TTC549 (cell line): ENCODE measurements around the gene GGT6.

Experiments
- FAIRE-seq: peaks from 2 replicates; lab custom pipeline; 2012; peaks lifted over from hg19 to GRCh38; lab: Jason Lieb, UNC

GGT6 gene

DNA sequence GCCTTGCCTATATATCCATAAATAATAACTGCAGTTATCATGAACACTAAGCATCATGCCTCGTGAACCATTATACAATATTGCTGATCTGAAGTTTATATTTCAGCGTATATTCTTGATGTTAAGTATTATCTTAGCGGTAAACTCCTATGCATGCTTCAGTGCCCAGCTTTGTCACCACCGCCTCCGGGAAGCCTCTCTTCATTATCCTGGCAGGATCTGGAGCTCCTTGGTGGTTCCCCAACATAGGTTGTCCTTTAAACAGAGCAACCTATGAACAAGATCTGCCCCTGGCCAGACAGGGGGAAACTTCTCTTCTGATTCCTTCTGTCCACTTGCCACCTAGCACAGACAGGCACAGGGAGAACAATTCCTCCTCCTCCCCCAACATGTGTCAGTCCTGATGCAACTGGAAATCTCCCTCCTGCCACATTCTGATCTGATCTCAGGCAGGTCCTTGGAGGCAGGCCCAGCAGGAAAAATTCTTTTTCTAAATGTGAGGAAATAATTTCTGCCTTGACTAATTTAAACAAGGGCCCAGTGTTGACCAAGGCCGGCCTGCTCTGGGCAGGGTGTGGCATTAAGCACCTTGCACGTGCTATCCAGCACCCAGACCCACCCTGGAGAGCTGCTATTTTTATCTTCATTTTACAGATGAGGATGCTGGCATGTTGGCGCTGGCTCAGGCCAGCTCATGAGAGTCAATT, 39.3 kb downstream of the GGT6 start:
- FAIRE-seq, result no peak

DNA sequence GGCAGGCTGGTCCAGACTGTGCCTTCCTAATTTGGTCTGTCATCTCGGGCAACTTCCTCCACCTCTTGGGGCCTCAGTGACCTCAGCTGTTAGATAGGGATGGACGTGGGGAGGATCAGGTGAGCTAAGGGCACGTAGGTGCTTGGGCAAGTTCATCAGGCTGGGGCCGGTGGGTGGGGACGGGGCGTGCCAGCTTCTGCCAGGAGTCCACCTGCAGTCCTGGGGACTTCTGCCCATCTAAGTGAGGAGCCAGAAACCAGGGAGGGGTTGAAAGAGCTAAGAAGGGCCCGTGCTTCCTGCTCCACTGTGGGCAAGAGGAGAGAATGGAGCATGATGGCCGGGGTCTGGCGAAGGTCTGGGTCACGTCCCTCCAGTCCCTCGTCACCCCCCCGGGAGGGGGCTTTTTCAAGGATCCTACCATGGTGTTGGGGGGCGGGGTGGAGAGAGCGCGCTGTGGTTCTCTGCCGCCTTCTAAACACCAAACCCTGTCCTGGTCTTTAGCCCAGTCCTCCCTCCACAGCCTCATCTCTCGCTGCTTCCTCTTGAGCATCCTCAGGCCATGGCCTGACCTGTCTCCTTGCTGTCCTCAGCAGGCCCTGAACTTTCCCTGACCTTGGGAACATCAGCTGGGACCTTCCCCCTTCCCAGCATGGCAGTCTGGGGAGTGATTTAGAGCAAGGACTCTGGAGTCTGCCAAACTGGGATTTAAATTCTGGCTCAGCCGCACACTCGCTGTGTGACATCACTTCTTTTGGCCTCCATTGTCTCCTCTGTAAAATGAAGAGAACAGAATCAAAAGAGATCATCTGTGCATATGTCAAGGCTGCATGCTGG, 40.1 kb downstream of the GGT6 start:
- no peak for FAIRE-seq

DNA sequence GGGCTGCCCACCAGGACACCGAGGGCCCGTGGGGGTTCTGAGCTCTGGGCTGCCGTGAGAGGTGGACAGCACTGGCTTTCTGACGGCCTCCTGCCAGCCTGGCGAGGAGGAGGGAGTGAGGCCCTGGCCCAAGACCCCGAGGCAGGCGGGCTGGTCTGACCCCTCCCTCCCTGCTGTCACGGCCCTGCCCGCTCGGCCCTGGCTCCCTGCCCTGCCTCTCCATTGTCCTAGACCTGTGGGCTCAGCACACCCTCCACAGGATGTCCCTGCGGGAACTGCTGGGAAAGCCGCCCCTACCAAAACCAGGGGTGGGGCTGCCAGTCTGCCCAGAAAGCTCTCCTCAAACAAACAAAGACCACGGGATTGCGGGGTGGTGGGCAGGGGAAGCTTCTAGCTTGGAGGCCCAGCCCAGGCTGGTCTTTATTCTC, 41.0 kb downstream of the GGT6 start:
- FAIRE-seq, result no peak

DNA sequence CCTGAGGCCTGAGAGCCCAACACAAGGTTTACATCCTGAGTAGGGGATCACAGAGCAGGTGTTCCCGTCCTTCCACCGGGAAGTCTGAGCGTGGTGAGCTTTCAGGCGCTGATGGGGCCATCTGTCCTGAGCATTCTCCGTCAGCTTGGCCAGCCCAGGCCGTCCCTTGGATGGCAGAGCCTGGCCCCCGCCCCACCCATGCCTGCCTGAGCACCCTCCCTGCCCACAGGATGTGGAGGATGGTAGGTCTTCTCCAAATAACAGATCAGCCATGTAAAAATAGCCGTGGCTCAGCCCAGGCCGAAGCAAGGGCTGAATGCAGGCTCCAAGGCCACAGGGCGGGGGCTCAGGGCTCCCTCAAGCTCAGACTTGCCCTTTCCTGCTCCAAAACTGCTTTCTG, 41.5 kb downstream of the GGT6 start:
- FAIRE-seq, result no peak

DNA sequence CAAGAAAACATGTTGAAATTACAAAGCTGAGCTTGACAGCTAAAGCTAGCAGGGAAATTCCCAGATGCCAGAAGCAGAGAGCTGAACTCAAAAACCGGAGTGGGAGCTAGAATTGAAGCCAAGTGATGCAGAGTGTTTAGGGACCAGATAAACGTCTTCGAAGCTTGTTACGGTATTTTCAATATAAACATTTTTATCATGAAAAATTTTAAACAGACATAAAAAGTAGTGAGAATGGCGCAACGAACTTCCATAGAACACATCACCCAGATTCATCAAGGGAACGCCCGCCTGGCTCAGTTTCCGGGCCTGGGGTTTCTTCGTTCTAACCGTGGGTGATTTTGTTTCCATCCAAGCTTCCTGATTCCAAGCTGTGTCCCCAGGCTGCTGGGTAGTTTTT, 43.6 kb downstream of the GGT6 start:
- no peak for FAIRE-seq

DNA sequence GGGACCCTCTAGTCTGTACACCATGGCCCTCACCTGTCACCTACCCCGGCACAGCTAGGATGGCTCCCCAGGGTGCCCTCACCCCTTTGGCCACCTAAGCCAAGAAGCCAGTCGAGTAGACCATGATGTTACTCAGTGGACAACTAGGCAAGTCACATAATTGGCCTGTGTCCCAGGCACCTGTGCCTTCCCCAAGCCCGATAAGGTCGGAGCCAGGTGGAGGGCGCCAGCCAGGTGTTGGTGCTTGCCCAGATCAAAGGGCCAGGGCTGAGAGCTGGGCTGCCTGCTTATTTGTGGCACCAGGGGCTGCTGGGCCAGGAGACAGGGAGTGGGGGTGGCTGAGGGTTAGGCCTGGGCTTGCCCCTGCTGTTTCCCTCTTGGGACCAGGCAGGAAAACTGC, 44.9 kb downstream of the GGT6 start:
- no peak for FAIRE-seq

DNA sequence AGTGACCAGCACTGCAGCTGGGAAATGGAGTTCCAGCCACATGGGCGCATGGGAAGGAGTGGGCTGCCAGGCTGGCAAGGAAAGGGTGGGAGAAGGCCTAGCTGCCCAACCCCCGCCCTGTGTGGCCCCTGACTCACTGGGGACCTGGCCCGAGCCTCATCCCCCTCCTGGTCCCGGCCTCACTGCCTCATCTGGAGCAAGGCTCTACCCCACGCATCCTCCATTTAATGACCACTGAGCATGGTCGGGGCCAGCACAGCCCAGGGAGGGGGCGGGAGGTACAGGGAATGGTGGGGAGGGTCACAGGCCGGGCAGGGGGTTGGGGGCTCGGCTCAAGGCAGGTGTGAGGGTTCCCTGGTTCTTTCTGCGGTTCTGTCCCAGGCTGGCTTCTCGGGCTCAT, 45.6 kb downstream of the GGT6 start:
- no peak for FAIRE-seq

DNA sequence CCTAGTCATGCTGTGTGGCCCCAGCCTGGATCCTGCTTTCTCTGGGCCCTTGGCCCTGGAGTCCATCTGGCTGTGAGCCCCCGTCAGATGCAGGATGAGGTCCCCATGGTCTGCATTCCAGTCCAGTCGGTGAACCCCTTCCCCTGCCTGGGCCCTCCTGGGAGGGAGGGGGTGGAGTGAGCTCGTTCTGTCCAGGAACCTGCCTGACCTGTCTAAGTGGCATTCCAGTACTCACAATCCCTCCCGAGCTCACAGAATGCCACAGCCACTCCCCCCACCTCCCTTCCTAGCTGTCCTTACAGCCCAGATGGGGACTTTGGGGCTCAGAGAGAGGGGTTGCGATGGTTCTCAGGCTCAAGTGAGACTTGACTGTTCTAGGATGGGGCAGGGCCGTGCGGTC, 46.2 kb downstream of the GGT6 start:
- no peak for FAIRE-seq

DNA sequence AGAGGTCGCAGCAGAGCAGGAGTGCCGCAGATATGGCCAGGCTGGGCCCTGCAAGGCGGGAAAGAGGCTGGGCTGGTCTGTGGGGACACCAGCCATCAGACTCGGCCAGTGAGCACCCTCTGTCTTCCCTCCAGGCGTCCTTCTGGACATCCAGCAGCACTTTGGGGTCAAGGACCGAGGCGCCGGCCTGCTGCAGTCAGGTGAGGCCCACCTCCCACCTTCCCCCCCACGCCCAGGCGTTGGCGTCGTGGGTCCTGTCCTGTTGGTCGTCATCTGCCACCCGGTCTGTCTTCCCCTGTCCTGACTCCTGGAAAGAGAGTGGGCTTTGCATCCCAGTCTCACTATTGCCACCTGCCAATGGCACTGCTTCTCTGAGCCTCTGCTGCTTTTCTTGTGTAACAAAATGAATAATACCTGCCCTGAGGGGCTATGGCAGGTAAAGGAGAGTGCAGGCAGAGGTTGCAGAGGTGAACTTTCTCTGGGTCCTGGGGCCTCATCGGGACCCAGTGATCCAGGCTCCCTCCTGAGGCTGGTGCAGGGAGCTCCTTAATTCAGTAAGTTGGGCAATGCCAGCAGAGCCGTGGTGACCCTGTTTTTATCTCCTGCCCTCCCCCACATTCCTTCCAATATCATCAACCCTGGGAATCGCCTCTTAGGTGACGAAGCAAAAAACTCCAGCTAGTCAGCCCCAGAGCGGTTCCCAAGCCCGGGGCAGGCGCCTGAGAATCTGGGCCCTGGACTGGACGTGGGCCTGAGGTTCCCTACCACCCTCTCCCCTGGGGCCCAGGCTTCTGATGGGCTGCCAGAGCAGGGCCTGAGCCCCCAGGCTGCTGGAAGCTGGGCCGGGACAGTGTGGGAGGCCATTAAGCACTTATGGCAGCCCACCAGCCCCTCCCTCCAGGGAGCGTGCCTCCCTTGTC, 47.0 kb downstream of the GGT6 start:
- FAIRE-seq, result no peak

DNA sequence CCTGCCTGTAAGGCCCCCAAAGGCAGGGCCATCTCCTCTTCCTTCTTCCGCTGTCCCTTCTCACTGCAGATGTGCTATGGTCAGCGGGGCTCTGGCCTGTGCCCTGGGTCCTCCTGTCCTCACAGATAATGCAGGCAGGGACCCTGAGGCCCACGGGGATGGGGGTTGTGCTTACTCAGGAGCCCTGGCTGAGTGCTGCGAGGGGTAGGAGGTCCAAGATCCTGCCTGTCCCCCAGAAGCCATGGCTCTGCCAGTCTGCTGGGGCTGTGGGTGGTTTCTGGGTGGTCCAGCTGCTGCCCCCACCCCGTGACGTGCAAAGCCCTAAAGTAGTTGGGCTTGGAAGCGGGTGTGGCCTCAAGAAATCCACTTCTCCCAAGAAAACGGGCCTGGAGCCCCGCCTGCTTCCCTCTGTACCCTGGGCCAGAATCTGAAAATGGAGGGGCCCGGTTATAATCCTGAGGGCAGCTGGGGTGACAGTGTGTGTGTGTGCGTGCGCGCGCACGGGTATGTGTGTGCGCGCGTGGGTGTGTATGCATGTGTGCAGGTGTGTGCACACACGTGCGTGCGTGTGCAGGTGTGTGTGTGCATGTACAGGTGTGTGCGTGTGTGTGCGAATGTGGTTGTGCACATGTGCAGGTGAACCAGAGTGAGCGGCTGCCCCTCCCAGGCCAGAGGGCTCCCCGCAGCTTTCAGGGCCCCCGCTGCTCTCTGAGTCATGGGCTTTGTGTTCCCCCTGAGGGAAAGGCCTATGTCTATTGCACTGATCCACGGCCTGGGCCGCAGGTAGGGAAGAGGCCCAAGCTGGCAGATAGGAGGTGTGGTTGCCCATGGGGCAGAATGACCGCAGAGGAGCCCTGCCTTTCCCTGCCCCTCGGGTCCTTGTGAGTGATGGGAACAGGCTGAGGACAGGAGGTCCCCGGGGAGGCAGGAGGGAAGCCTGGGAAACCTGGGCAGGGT, 47.9 kb downstream of the GGT6 start:
- FAIRE-seq, result no peak

DNA sequence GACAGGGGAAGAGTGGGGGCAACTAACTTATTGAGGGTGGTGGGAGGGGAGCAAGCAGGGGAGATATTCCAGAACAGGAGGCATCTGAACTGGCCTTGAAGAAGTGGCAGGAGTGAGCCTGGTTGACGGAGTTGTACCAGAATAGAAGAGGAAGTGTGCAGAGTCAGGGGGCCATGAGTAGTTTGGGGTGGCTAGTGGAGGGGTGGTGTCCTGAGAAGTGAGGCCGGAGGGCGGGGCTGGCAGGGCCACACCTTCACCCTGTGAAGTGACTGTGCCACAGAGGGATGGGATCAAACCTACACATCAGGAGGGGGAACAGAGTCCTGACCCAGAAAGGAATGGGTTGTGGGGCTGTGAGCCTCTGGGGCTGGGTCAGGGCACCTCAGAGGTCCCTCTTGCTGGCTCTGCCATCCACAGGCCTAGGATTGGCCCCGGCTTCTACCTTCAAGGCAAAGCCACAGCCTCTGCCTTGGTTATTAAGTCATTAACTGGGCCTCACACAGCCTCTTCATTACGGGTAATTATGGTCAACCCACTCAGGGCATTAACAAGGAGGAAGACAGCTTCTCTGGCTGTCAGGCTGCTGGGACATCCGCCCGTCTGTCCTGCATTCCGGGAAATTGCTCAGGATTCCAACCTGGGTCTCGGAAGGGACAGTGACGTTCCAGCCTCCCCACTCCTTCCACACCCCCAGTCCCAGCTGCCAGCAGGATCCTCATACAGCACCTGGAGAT, 49.0 kb downstream of the GGT6 start:
- no peak for FAIRE-seq

DNA sequence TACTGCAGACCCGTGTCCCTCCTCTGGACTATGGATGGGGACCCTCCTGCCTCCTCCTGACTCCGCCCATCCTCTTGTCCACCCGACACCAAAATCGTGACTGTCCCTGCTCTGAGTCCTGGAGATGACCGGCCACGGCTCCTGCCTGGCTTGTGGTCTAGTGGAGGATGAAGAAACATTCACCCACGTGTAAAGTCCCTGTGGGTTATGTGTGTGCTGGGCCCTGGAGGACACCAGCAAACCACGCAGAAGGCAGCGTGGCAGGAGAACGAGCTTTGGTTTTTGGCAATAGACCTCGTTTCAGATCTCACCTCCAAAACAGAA, 49.8 kb downstream of the GGT6 start:
- FAIRE-seq, result no peak

DNA sequence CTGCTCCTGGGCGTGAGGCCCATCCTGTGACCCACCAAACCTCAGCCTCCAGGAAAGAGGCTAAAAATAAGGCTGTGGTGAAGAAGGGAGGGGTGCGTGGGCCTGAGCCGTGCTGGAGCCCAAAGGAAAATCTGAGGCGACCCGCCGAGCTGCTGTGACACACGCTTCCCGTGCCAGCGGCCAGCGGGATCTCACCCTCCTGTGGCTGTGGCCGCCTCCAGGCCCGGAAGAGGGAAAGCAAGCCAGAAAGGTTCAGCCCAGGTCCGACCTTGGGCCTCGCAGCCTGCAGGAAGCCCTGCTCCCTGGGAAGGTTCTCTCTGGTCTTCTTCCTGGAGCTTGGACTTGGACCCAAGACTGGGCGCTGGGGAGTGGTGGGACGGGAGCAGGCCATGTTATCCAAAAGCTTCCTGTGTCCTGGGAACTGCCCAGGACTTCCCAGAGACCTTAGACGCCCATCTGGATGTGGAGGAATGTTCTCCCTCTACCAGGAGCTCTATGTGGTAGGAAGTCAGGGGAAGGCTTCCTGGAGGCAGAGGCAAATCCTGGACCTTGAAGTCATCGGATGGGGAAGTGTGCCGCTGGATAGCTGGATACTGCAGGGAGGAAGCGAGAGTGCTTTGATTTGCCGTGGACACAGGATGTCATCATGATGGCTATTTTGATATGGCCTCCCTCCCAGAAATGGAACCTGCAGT, 50.3 kb downstream of the GGT6 start:
- no peak for FAIRE-seq

DNA sequence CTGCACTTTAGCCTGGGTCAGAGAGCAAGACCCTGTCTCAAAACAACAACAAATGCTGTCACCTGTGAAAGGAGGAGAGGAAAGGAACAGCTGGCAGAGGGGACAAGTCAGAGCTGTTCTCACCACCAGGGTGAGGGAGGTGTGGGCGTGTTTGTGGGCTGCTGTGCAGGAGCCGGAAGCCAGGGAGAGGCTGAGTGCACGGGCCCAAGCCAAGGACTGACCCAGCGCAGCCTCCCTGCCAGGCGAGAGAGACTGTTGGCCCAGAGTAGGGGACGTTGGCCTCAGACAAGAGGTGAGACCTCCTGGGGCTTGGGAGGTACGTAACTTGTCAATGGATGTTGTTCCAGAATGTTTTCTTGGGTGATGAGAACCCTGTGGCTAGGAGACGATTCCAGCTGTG, 51.0 kb downstream of the GGT6 start:
- no peak for FAIRE-seq

DNA sequence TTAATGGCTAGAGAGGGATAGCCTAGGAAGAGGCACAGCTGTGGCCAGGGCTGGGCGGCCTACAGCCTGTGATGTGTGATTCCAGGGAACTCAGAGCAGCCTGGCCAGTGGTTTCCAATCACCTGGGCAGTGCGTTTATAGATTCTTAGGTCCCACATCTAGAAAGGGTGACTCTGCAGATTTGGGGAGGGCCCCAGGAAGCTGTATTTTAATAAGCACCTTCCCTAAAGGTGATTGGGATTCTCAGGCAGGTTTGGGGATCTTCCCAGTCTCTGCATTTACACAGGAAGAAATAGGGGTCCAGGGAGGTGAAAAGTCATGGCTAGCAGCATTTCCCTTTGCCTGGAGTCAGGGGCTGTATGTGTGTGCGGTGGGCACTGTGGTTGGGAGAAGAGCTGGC, 52.2 kb downstream of the GGT6 start:
- FAIRE-seq, result no peak

DNA sequence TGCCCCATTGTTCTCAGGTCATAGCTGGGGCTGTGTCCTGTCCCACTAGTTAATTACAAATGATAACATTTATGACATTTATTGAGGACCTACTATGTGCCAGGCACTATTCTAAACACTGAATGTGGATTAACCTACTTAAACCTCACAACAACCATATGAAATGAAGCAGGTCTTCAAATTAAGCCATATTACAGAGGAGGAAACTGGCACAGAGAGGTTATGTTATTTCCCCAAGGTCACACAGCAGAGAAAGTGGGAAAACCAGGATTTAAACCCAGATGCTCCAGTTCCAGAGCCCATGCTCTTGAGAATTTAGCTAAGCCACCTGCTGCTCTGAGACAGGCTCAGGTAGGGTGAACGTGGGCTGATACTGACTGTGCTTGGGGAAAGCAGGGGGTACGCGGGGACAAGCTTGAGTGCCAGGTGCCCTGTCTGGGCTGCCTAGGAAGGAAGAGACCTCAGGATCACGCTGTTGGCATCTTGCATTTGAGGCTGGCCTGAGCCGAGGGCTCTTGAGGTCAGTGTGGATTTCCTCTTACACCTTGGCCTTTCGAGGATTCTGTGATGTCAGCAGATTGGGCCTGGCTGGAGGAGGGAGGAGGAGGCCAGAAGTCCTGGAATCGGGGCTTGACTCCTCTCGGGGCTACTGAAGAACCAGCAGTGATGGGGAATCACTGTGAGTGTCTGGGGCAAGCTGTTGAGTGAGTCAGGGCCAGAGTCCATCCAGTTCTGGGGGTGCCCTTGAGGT, 52.8 kb downstream of the GGT6 start:
- no peak for FAIRE-seq
